ENCODE data around the gene TULP4.

TULP4 gene

GRCh38 chr6:158357570-158358216 lies 45.4 kb downstream of the TULP4 start:
- DNase-seq (ENCODE audit: low spot score): no peak

- DNase-seq (ENCODE audit: low spot score): peak; percentile 53
These were observed 46.3 kb downstream of the TULP4 start for GRCh38 chr6:158358450-158359077.

- DNase-seq (ENCODE audit: low spot score): no peak
These were observed 48.8 kb downstream of the TULP4 start for GRCh38 chr6:158361068-158361467.

GRCh38 chr6:158361961-158362669 lies 49.9 kb downstream of the TULP4 start:
- DNase-seq (ENCODE audit: low spot score): peak; percentile 75

GRCh38 chr6:158366363-158366762 lies 54.1 kb downstream of the TULP4 start:
- no peak for DNase-seq (ENCODE audit: low spot score)

GRCh38 chr6:158367816-158368215 lies 55.6 kb downstream of the TULP4 start:
- DNase-seq (ENCODE audit: low spot score): no peak

- no peak for DNase-seq (ENCODE audit: low spot score)
These were observed 57.0 kb downstream of the TULP4 start for GRCh38 chr6:158369241-158369640.

GRCh38 chr6:158370805-158371204 lies 58.5 kb downstream of the TULP4 start:
- DNase-seq (ENCODE audit: low spot score): no peak

GRCh38 chr6:158371261-158371660 lies 59.0 kb downstream of the TULP4 start:
- DNase-seq (ENCODE audit: low spot score): no peak

GRCh38 chr6:158372574-158372973 lies 60.3 kb downstream of the TULP4 start:
- DNase-seq (ENCODE audit: low spot score): no peak

- no peak for DNase-seq (ENCODE audit: low spot score)
These were observed 60.9 kb downstream of the TULP4 start for GRCh38 chr6:158373214-158373613.

- no peak for DNase-seq (ENCODE audit: low spot score)
These were observed 61.8 kb downstream of the TULP4 start for GRCh38 chr6:158374020-158374419.

GRCh38 chr6:158376631-158377081 lies 64.4 kb downstream of the TULP4 start:
- no peak for DNase-seq (ENCODE audit: low spot score)

GRCh38 chr6:158377860-158378259 lies 65.6 kb downstream of the TULP4 start:
- no peak for DNase-seq (ENCODE audit: low spot score)

GRCh38 chr6:158379336-158379735 lies 67.1 kb downstream of the TULP4 start:
- DNase-seq (ENCODE audit: low spot score): no peak

GRCh38 chr6:158381214-158381613 lies 68.9 kb downstream of the TULP4 start:
- DNase-seq (ENCODE audit: low spot score): no peak

- no peak for DNase-seq (ENCODE audit: low spot score)
These were observed 70.2 kb downstream of the TULP4 start for GRCh38 chr6:158382491-158382890.

GRCh38 chr6:158383057-158383456 lies 70.8 kb downstream of the TULP4 start:
- no peak for DNase-seq (ENCODE audit: low spot score)

GRCh38 chr6:158383542-158383941 lies 71.3 kb downstream of the TULP4 start:
- DNase-seq (ENCODE audit: low spot score): no peak

- DNase-seq (ENCODE audit: low spot score): no peak
These were observed 72.4 kb downstream of the TULP4 start for GRCh38 chr6:158384671-158385110.

- DNase-seq (ENCODE audit: low spot score): no peak
These were observed 74.8 kb downstream of the TULP4 start for GRCh38 chr6:158387036-158387435.

- no peak for DNase-seq (ENCODE audit: low spot score)
These were observed 75.3 kb downstream of the TULP4 start for GRCh38 chr6:158387578-158387977.

GRCh38 chr6:158388727-158389126 lies 76.5 kb downstream of the TULP4 start:
- no peak for DNase-seq (ENCODE audit: low spot score)

Data from cerebellar cortex (tissue), 1 donor.